Vagina (tissue), 2 donors: ENCODE data around the gene MRTFB. TPM values are rescaled to one million over a fixed set of nuclear protein-coding genes. Genes with fewer than 3 reads are reported as not detected.

Experiments used
- DNase-seq, 2 donors: peaks; one replicate each; pipeline ENCODE4 v3.0.0-alpha.2; 2017; ENCODE audit errors: extremely low spot score in 2 of 2
- H3K27ac ChIP-seq: fragments of 200-600 bp; sonication (generic); one replicate; pipeline ENCODE4 v1.5.1; 2019
- H3K27me3 ChIP-seq: fragments of 200-600 bp; sonication (generic); one replicate; pipeline ENCODE4 v1.5.1; 2019
- H3K36me3 ChIP-seq, 2 donors: fragments of 200-600 bp; sonication (generic); one replicate each; pipeline ENCODE4 v1.5.1; 2017 to 2019
- H3K4me1 ChIP-seq: fragments of 200-600 bp; sonication (generic); one replicate; pipeline ENCODE4 v1.5.1; 2019
- H3K4me3 ChIP-seq, 2 donors: fragments of 200-600 bp; sonication (generic); 1 replicate in 1 of 2; 2 replicates in 1 of 2; pipeline ENCODE4 v1.5.1; 2016 to 2019
- H3K9me3 ChIP-seq: fragments of 200-600 bp; sonication (generic); one replicate; pipeline ENCODE4 v1.5.1; 2019
- CTCF ChIP-seq, 3 experiments: fragments of 450-650 bp in 2 of 3; fragments of 200-600 bp in 1 of 3; sonication (generic) in 1 of 3; IDR thresholded peaks; one replicate each; pipeline ENCODE4 v1.5.1; 2017 to 2019; ENCODE audit warnings: antibody characterized with exemption in 3 of 3, mild to moderate bottlenecking in 2 of 3, moderate library complexity in 2 of 3
- POLR2A ChIP-seq, 2 donors: fragments of 450-650 bp; IDR thresholded peaks; one replicate each; pipeline ENCODE4 v1.6.1; 2017; ENCODE audit warnings: antibody characterized with exemption in 2 of 2, mild to moderate bottlenecking in 2 of 2, moderate library complexity in 2 of 2
- POLR2AphosphoS5 ChIP-seq, 2 donors: sonication (generic); formaldehyde crosslinking; IDR thresholded peaks; one replicate each; pipeline ENCODE4 v1.9.0; 2017; ENCODE audit warnings: antibody characterized with exemption in 2 of 2, mild to moderate bottlenecking in 2 of 2, low read depth in 1 of 2; ENCODE audit not compliant: insufficient read depth in 1 of 2
- intact Hi-C: fragments of 100-400 bp; cut with DNase I; formaldehyde crosslinking; loops from one replicate; pipeline ENCODE4 v1.15.1; 2023
- total RNA-seq: library from RNA; depleted of rRNA; stranded (reverse); fragments of >200 nt; gene quantifications from one replicate; pipeline ENCODE4 v1.2.3, GENCODE V29; 2016

Gene MRTFB
- total RNA-seq, 1 donor from 2014 or later = 103 TPM

- Histone ChIP-seq H3K36me3 (no peaks in the 10 kb centered on the region), H3K27ac (peak overlapping the region; percentile 51), H3K9me3 (no peaks in the 10 kb centered on the region), H3K4me1 (peaks cover 55% of the 10 kb centered on the region), H3K27me3 (no peaks in the 10 kb centered on the region), H3K4me3 (peak overlapping the region in 1 of 2 donors; percentile 17)
- intact Hi-C loops = no loop called here
- DNase-seq = no peak
- TF ChIP-seq POLR2AphosphoS5 (IDR thresholded peaks at IDR 0.05; ENCODE audit: insufficient read depth in 1 of 2, low read depth in 1 of 2) = no peak
- TF ChIP-seq CTCF (IDR thresholded peaks at IDR 0.05) = no peak
- no peak for TF ChIP-seq POLR2A (IDR thresholded peaks at IDR 0.05)
Observed at GRCh38 chr16:14087590-14088154, 16.6 kb downstream of the MRTFB start.

DNA sequence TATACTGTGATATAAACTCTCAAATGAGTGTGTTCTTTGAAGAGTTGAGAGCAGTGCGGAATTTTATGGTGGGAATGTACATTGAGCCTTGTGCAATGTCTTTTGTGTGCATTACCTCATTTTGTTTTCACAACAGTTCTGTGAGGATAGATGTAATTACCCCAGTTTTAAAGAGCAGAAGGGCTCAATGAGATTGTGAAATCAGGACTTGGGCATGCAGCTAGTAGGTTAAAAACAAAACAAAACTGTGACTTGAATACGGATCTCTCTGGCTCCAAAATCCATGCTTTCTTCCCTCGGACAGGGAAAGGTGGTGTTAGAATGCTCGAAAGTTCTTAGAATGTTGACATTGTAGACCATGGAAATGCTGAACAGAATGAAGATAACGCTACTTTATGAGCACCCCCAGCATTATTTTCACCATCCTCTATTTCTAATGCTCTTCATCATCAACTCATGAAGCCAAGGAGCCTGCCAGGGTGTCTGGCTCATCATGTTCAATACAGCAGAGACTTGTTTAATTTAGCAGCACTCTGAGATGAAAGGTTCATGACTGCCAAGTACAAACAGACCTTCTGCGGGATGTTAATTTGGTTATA lies 17.1 kb downstream of the MRTFB start:
- DNase-seq = no peak
- H3K4me1 ChIP-seq = peaks cover 61% of the 10 kb centered on the region
- intact Hi-C loops = no loop called here
- no peaks in the 10 kb centered on the region for H3K9me3 ChIP-seq
- no peaks in the 10 kb centered on the region for H3K27me3 ChIP-seq
- peak overlapping the region; percentile 51 for H3K27ac ChIP-seq
- H3K36me3 ChIP-seq = no peaks in the 10 kb centered on the region
- TF ChIP-seq POLR2A (IDR thresholded peaks at IDR 0.05) = no peak
- TF ChIP-seq POLR2AphosphoS5 (IDR thresholded peaks at IDR 0.05; ENCODE audit: insufficient read depth in 1 of 2, low read depth in 1 of 2) = no peak
- no peak for TF ChIP-seq CTCF (IDR thresholded peaks at IDR 0.05)
- peak overlapping the region; percentile 4 to 17 for H3K4me3 ChIP-seq

GRCh38 chr16:14089283-14089823 lies 18.2 kb downstream of the MRTFB start:
- intact Hi-C loops = no loop called here
- Histone ChIP-seq H3K4me1 (peaks cover 72% of the 10 kb centered on the region), H3K36me3 (no peaks in the 10 kb centered on the region), H3K4me3 (no peak overlapping the region), H3K27me3 (no peaks in the 10 kb centered on the region), H3K27ac (peak overlapping the region; percentile 51), H3K9me3 (no peaks in the 10 kb centered on the region)
- TF ChIP-seq POLR2AphosphoS5 (IDR thresholded peaks at IDR 0.05; ENCODE audit: insufficient read depth in 1 of 2, low read depth in 1 of 2) (no peak), CTCF (IDR thresholded peaks at IDR 0.05) (no peak), POLR2A (IDR thresholded peaks at IDR 0.05) (no peak)
- DNase-seq = no peak

GRCh38 chr16:14092561-14092960 lies 21.4 kb downstream of the MRTFB start:
- Histone ChIP-seq H3K36me3 (no peaks in the 10 kb centered on the region), H3K4me1 (peaks cover 84% of the 10 kb centered on the region), H3K9me3 (no peaks in the 10 kb centered on the region), H3K27me3 (no peaks in the 10 kb centered on the region), H3K27ac (peak overlapping the region; percentile 28), H3K4me3 (no peak overlapping the region)
- DNase-seq = no peak
- intact Hi-C loops = no loop called here
- TF ChIP-seq CTCF (IDR thresholded peaks at IDR 0.05) (no peak), POLR2AphosphoS5 (IDR thresholded peaks at IDR 0.05; ENCODE audit: insufficient read depth in 1 of 2, low read depth in 1 of 2) (peak in 1 of 2 donors; percentile 46)
